GM19463 (cell line): ENCODE results near the gene ZNG1B.
A peak's percentile ranks its signal among the peaks of the same experiment; 100 is the strongest.
"Not testable (repeated sequence)": the region's sequence is repeated elsewhere in the genome, so short reads cannot be mapped to it uniquely, and the experiment has no call there.

Source experiments
- ATAC-seq: cut with Tn5 transposase; IDR thresholded peaks from one replicate; pipeline ENCODE4 v1.9.1; 2021; ENCODE audit warnings: mild to moderate bottlenecking, moderate library complexity; ENCODE audit not compliant: unreplicated experiment

ZNG1B gene

GRCh38 chr2:113437508-113438465, at the start of gene ZNG1B:
TSS of gene ZNG1B (plus strand) at chr2:113437691. CDS start at chr2:113437869, 178 bp downstream.
- ATAC-seq: not testable (repeated sequence)

GRCh38 chr2:113390124-113390849, 47.2 kb upstream of the ZNG1B start:
- peak; percentile 91 for ATAC-seq

- ATAC-seq: no peak
These were observed 46.4 kb upstream of the ZNG1B start for GRCh38 chr2:113391073-113391472.

- ATAC-seq: no peak
These were observed 31.4 kb upstream of the ZNG1B start for GRCh38 chr2:113406114-113406513.

GRCh38 chr2:113407446-113408099, 29.9 kb upstream of the ZNG1B start:
- no peak for ATAC-seq

- not testable (repeated sequence) for ATAC-seq
These were observed 25.7 kb upstream of the ZNG1B start for GRCh38 chr2:113411725-113412352.

- not testable (repeated sequence) for ATAC-seq
These were observed 24.7 kb upstream of the ZNG1B start for GRCh38 chr2:113412774-113413173.

GRCh38 chr2:113431773-113432172, 5.7 kb upstream of the ZNG1B start:
- not testable (repeated sequence) for ATAC-seq

GRCh38 chr2:113433468-113433867, 4.0 kb upstream of the ZNG1B start:
- not testable (repeated sequence) for ATAC-seq

- not testable (repeated sequence) for ATAC-seq
These were observed 28.3 kb downstream of the ZNG1B start for GRCh38 chr2:113465770-113466169.

GRCh38 chr2:113476688-113477368, 39.3 kb downstream of the ZNG1B start:
- not testable (repeated sequence) for ATAC-seq

- ATAC-seq: not testable (repeated sequence)
These were observed 59.0 kb downstream of the ZNG1B start for GRCh38 chr2:113496527-113496926.

- ATAC-seq: not testable (repeated sequence)
These were observed 60.9 kb downstream of the ZNG1B start, which contains the start of gene FOXD4L1 for GRCh38 chr2:113498365-113498764. TSS of gene FOXD4L1 (plus strand) at chr2:113498665. CDS start at chr2:113499257, 592 bp downstream.

- ATAC-seq: not testable (repeated sequence)
These were observed 61.8 kb downstream of the ZNG1B start for GRCh38 chr2:113499019-113499885.

GRCh38 chr2:113499886-113500722, 62.6 kb downstream of the ZNG1B start:
- ATAC-seq: not testable (repeated sequence)

GRCh38 chr2:113500723-113501038, 63.2 kb downstream of the ZNG1B start:
- not testable (repeated sequence) for ATAC-seq

- peak; percentile 19 for ATAC-seq
These were observed 65.0 kb downstream of the ZNG1B start for GRCh38 chr2:113502216-113503093.
